A549 (cell line): ENCODE measurements around the gene PFDN2. TPM values are rescaled to one million over a fixed set of nuclear protein-coding genes. Genes with fewer than 3 reads are reported as not detected.

Experiments used
- ATAC-seq, 2 experiments: fragments of 200-7000 bp in 1 of 2; fragments of >200 bp in 1 of 2; cut with Nextera tagmentation in 1 of 2; cut with Tn5 transposase in 1 of 2; 3 replicates each; pipeline versions ENCODE4 v1.8.0 to v1.9.1; 2018 to 2020; ENCODE audit warnings: mild to moderate bottlenecking in 1 of 2, moderate library complexity in 1 of 2
- CTCF ChIA-PET: fragments of 300-600 bp; sonication (Branson Sonifier 250); formaldehyde crosslinking; extraction: SDS; loops from one replicate; lab custom pipeline; 2021; ENCODE audit warnings: antibody characterized with exemption, inconsistent platforms; lab: Yijun Ruan, JAX
- POLR2A ChIA-PET: fragments of 350-600 bp; formaldehyde crosslinking; extraction: SDS; loops from one replicate; lab custom pipeline; 2021; ENCODE audit warnings: antibody characterized with exemption, inconsistent platforms; lab: Yijun Ruan, JAX
- DNase-seq, 2 experiments: peaks; one replicate each; pipeline versions ENCODE4 v3.0.0 to v3.0.0-alpha.2; 2011 to 2016; ENCODE audit warnings: low read depth in 1 of 2, low spot score in 1 of 2
- FAIRE-seq: peaks from 2 replicates; lab custom pipeline; 2011; peaks lifted over from hg19 to GRCh38; lab: Jason Lieb, UNC
- H3K27ac ChIP-seq, 2 experiments: fragments of >200 bp; sonication (Bioruptor Twin); formaldehyde crosslinking; 3 replicates each; pipeline ENCODE4 v1.5.1; 2016 to 2017
- H3K4me1 ChIP-seq: fragments of >200 bp; sonication (Bioruptor Twin); formaldehyde crosslinking; 3 replicates; pipeline ENCODE4 v1.6.1; 2016
- H3K4me2 ChIP-seq: fragments of >200 bp; sonication (Bioruptor Twin); formaldehyde crosslinking; 3 replicates; pipeline ENCODE4 v1.6.1; 2016
- H3K4me3 ChIP-seq: fragments of >200 bp; sonication (Bioruptor Twin); formaldehyde crosslinking; 3 replicates; pipeline ENCODE4 v1.5.1; 2016
- H3K9me3 ChIP-seq: fragments of >200 bp; sonication (Bioruptor Twin); formaldehyde crosslinking; 3 replicates; pipeline ENCODE4 v1.6.1; 2016
- ESRRA ChIP-seq: fragments of 150-350 bp; IDR thresholded peaks from 2 replicates; pipeline ENCODE4 v1.6.1; 2014; ENCODE audit warnings: mild to moderate bottlenecking, low read length, borderline replicate concordance
- FOSL2 ChIP-seq, 2 experiments: fragments of 450-650 bp in 1 of 2; fragments of >200 bp in 1 of 2; sonication (Bioruptor Twin) in 1 of 2; formaldehyde crosslinking; IDR thresholded peaks; 2 replicates each; pipeline versions ENCODE4 v1.5.0 to v1.6.1; 2016 to 2020; ENCODE audit warnings: mild to moderate bottlenecking in 1 of 2, moderate library complexity in 1 of 2
- FOXS1 ChIP-seq: fragments of 250-450 bp; sonication (Bioruptor Pico); IDR thresholded peaks from 2 replicates; pipeline ENCODE4 v1.5.0; 2020; ENCODE audit warnings: mild to moderate bottlenecking, moderate library complexity
- GATA3 ChIP-seq: IDR thresholded peaks from 2 replicates; pipeline ENCODE4 v1.6.1; 2012; ENCODE audit warnings: borderline replicate concordance
- HOXB13 ChIP-seq: fragments of 250-450 bp; sonication (Bioruptor Pico); IDR thresholded peaks from 2 replicates; pipeline ENCODE4 v1.5.0; 2020; ENCODE audit warnings: low read depth, mild to moderate bottlenecking, moderate library complexity
- HOXB5 ChIP-seq: fragments of 250-450 bp; sonication (Bioruptor Pico); IDR thresholded peaks from 2 replicates; pipeline ENCODE4 v1.5.0; 2020; ENCODE audit warnings: mild to moderate bottlenecking, moderate library complexity
- JUN ChIP-seq, 2 experiments: fragments of >200 bp; sonication (Bioruptor Twin); formaldehyde crosslinking; IDR thresholded peaks; 2 replicates in 1 of 2; 3 replicates in 1 of 2; pipeline ENCODE4 v1.6.1; 2016 to 2017
- KDM5A ChIP-seq: fragments of 200-600 bp; sonication (generic); IDR thresholded peaks from 2 replicates; pipeline ENCODE4 v1.6.1; 2016; ENCODE audit warnings: antibody characterized with exemption, mild to moderate bottlenecking
- MAZ ChIP-seq: fragments of 150-350 bp; IDR thresholded peaks from 2 replicates; pipeline ENCODE4 v1.6.1; 2014; ENCODE audit warnings: antibody characterized with exemption, low read depth, low read length, borderline replicate concordance
- MYC ChIP-seq: IDR thresholded peaks from 2 replicates; pipeline ENCODE4 v1.6.1; 2012; ENCODE audit warnings: mild to moderate bottlenecking, inconsistent platforms, low read length, improper control_type of control experiment, borderline replicate concordance
- NPAS2 ChIP-seq: fragments of 250-450 bp; sonication (Bioruptor Pico); IDR thresholded peaks from 2 replicates; pipeline ENCODE4 v1.8.0; 2022; ENCODE audit warnings: mild to moderate bottlenecking, moderate library complexity, borderline replicate concordance
- PHF8 ChIP-seq: fragments of 200-600 bp; sonication (generic); IDR thresholded peaks from 2 replicates; pipeline ENCODE4 v1.6.1; 2016; ENCODE audit warnings: low read depth, mild to moderate bottlenecking, antibody characterized with exemption, moderate library complexity, borderline replicate concordance
- POLR2A ChIP-seq: IDR thresholded peaks from 2 replicates; pipeline ENCODE4 v1.6.1; 2012; ENCODE audit warnings: mild to moderate bottlenecking, low read length
- POLR2AphosphoS2 ChIP-seq: conservative IDR thresholded peaks from 2 replicates; pipeline ENCODE4 v1.6.1; 2012; ENCODE audit warnings: low read length, improper control_type of control experiment, inconsistent platforms
- RAD21 ChIP-seq, 2 experiments: fragments of >200 bp in 1 of 2; sonication (Bioruptor Twin) in 1 of 2; formaldehyde crosslinking in 1 of 2; IDR thresholded peaks in 1 of 2; conservative IDR thresholded peaks in 1 of 2; 2 replicates in 1 of 2; 3 replicates in 1 of 2; pipeline ENCODE4 v1.6.1; 2012 to 2018; ENCODE audit warnings: inconsistent platforms in 1 of 2
- ZNF302 ChIP-seq: fragments of 250-450 bp; sonication (Bioruptor Pico); IDR thresholded peaks from 2 replicates; pipeline ENCODE4 v1.9.0; 2021; ENCODE audit warnings: inconsistent platforms, mild to moderate bottlenecking, moderate library complexity
- WGBS: methylation state at CpG from one replicate; pipeline ENCODE4 v1.1.6; 2017; ENCODE audit errors: missing lambda C conversion rate; 5-methylcytosine and 5-hydroxymethylcytosine counted together
- polyA minus RNA-seq: library from RNA; depleted of rRNA, polyadenylated mRNA; stranded (reverse); fragments of >200 nt; gene quantifications from 2 replicates; pipeline ENCODE4 v1.2.3, GENCODE V29; 2011; rRNA and poly(A)+ RNA removed
- polyA plus RNA-seq, 4 experiments: library from polyadenylated mRNA; depleted of rRNA in 3 of 4; stranded (reverse); fragments of >200 nt; fragmentation: RNase III in 1 of 4; extraction: RNeasy Plus Mini Kit Qiagen cat#74134 plus additional on column Dnase treatment in 1 of 4; gene quantifications; 2 replicates in 3 of 4; 3 replicates in 1 of 4; pipeline ENCODE4 v1.2.3, GENCODE V29; 2011 to 2017
- TF ChIP-seq, protein P1 (sequence below): IDR thresholded peaks from 2 replicates; pipeline ENCODE4 v1.6.1; 2012; ENCODE audit warnings: low read depth, borderline replicate concordance
- TF ChIP-seq, protein P2 (sequence below): fragments of >200 bp; sonication (Bioruptor Twin); formaldehyde crosslinking; IDR thresholded peaks from 3 replicates; pipeline ENCODE4 v1.6.1; 2016
- TF ChIP-seq, protein P3 (sequence below): IDR thresholded peaks from 2 replicates; pipeline ENCODE4 v1.6.1; 2012
- TF ChIP-seq, protein P4 (sequence below): IDR thresholded peaks from 2 replicates; pipeline ENCODE4 v1.6.1; 2012
- TF ChIP-seq, protein P5 (sequence below): fragments of >200 bp; sonication (Bioruptor Twin); formaldehyde crosslinking; IDR thresholded peaks from 3 replicates; pipeline ENCODE4 v1.5.1; 2016

Gene PFDN2, protein sequence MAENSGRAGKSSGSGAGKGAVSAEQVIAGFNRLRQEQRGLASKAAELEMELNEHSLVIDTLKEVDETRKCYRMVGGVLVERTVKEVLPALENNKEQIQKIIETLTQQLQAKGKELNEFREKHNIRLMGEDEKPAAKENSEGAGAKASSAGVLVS
- polyA plus RNA-seq (2011; rRNA removed) (106 and 187 TPM in 2 replicates), polyA plus RNA-seq (2017; fragmentation: RNase III; extraction: RNeasy Plus Mini Kit Qiagen cat#74134 plus additional on column Dnase treatment) (179 to 203 TPM (median 187 TPM) in 3 replicates), polyA minus RNA-seq (14.6 and 21.9 TPM in 2 replicates)
- 142 and 276 TPM in 2 replicates for polyA plus RNA-seq (2012; cell fraction: cytosol; rRNA removed)
- polyA plus RNA-seq (2012; cell fraction: nucleus; rRNA removed), result 43.9 and 64.9 TPM in 2 replicates

DNA sequence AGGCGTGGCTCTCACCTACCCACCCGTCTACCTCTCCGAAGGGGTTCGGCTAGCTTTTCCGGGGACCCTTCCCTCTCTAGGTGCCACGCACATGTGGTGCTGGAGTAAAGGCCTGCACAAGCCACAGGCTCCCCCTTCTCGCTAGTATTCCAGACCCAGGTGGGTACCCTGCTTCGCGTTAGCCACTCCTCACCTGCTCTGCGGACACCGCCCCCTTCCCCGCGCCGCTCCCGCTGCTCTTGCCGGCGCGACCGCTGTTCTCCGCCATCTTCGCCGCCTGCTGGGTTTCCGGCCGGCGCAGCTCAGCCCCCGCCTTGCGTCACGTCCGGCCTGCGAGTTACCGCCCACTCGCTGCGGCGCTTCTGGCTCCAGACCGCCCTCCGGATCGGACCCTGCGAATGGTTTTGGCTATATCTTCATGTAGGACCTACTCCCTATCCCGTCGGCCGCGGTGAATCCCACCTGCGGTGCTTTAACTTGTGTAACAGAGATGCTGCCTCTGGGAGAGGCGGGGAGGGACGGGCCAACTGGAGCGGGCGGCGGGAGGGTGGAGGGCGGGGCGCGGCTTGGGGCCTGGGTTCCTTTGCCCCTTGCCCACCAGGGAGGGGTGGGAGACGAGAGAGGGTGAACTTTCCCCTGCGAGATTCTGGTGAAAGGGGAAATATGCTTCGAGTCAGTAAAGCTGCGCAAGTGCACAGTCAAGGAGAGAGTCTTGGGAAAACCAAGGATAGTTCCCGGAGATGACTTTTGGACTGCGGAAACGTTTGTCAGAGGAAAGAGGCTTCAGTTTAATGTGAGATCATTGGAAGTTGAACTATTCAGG lies at the start of gene PFDN2, which contains the start of gene NIT1:
PFDN2 (minus strand) TSS at position 279 of the 823 bp plus-strand sequence; CDS start at position 268, 11 bp downstream.
NIT1 (plus strand) TSS at position 347 of the 823 bp plus-strand sequence; CDS start at position 419, 72 bp downstream.
- Histone ChIP-seq H3K27ac (peak within 1 kb of the TSS; percentile 87 to 97), H3K4me1 (peaks cover 55% of the 10 kb centered on the region)
- TF ChIP-seq JUN (IDR thresholded peaks at IDR 0.05) (peak; percentile 71 to 90; a peak in 4 of 5 replicates), PHF8 (peak; percentile 88; the same call in 1 of the 2 replicates), FOSL2 (IDR thresholded peaks at IDR 0.05) (no peak), FOSL2 (CRISPR knock-in tag; IDR thresholded peaks at IDR 0.05) (no peak), MAZ (0 out of 2 replicates have a peak, but pooled peaks have one; percentile 18), GATA3 (0 out of 2 replicates have a peak, but pooled peaks have one; percentile 13), MYC (0 out of 2 replicates have a peak, but pooled peaks have one; percentile 14), POLR2AphosphoS2 (0 out of 2 replicates have a peak, but pooled peaks have one; percentile 78), HOXB5 (no peak), HOXB13 (CRISPR knock-in tag) (no peak), POLR2A (peak; percentile 93), KDM5A (peak; percentile 87), RAD21 (conservative IDR thresholded peaks at IDR 0.05 in 1 of 2, IDR thresholded peaks at IDR 0.05 in 1 of 2) (no peak)
- TF ChIP-seq, protein P1, sequence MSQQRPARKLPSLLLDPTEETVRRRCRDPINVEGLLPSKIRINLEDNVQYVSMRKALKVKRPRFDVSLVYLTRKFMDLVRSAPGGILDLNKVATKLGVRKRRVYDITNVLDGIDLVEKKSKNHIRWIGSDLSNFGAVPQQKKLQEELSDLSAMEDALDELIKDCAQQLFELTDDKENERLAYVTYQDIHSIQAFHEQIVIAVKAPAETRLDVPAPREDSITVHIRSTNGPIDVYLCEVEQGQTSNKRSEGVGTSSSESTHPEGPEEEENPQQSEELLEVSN, result 0 out of 2 replicates have a peak, but pooled peaks have one; percentile 31
- TF ChIP-seq, protein P2, sequence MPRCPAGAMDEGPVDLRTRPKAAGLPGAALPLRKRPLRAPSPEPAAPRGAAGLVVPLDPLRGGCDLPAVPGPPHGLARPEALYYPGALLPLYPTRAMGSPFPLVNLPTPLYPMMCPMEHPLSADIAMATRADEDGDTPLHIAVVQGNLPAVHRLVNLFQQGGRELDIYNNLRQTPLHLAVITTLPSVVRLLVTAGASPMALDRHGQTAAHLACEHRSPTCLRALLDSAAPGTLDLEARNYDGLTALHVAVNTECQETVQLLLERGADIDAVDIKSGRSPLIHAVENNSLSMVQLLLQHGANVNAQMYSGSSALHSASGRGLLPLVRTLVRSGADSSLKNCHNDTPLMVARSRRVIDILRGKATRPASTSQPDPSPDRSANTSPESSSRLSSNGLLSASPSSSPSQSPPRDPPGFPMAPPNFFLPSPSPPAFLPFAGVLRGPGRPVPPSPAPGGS, result 0 out of 3 replicates have a peak, but pooled peaks have one; percentile 55
- TF ChIP-seq, protein P3, sequence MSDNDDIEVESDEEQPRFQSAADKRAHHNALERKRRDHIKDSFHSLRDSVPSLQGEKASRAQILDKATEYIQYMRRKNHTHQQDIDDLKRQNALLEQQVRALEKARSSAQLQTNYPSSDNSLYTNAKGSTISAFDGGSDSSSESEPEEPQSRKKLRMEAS, result peak; percentile 81
- TF ChIP-seq, protein P4, sequence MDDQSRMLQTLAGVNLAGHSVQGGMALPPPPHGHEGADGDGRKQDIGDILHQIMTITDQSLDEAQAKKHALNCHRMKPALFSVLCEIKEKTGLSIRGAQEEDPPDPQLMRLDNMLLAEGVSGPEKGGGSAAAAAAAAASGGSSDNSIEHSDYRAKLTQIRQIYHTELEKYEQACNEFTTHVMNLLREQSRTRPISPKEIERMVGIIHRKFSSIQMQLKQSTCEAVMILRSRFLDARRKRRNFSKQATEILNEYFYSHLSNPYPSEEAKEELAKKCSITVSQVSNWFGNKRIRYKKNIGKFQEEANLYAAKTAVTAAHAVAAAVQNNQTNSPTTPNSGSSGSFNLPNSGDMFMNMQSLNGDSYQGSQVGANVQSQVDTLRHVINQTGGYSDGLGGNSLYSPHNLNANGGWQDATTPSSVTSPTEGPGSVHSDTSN, result no peak
- TF ChIP-seq, all 56 proteins: peak for 11
- 2% methylated on average over 42 of the region's 58 CpGs for WGBS
- Histone ChIP-seq H3K4me3 (peak within 1 kb of the TSS; percentile 83), H3K9me3 (no peaks in the 10 kb centered on the region), H3K4me2 (peak within 1 kb of the TSS; percentile 91)
- FAIRE-seq (no peak), DNase-seq (peak; percentile 85 to 88), ATAC-seq (peak; percentile 83 to 88)
- POLR2A ChIA-PET, result interaction anchor here (0.6 to 1.6 kb wide), 8 partner anchors 10 to 98 kb away, joined by 3 to 18 read pairs (median 4); partner anchors contain the start of genes DEDD, KLHDC9 and UFC1
- CTCF ChIA-PET, result interaction anchor here (0.6 to 6.1 kb wide), 6 partner anchors 12 to 127 kb away, joined by 3 to 40 read pairs (median 3); partner anchors contain the start of gene KLHDC9

DNA sequence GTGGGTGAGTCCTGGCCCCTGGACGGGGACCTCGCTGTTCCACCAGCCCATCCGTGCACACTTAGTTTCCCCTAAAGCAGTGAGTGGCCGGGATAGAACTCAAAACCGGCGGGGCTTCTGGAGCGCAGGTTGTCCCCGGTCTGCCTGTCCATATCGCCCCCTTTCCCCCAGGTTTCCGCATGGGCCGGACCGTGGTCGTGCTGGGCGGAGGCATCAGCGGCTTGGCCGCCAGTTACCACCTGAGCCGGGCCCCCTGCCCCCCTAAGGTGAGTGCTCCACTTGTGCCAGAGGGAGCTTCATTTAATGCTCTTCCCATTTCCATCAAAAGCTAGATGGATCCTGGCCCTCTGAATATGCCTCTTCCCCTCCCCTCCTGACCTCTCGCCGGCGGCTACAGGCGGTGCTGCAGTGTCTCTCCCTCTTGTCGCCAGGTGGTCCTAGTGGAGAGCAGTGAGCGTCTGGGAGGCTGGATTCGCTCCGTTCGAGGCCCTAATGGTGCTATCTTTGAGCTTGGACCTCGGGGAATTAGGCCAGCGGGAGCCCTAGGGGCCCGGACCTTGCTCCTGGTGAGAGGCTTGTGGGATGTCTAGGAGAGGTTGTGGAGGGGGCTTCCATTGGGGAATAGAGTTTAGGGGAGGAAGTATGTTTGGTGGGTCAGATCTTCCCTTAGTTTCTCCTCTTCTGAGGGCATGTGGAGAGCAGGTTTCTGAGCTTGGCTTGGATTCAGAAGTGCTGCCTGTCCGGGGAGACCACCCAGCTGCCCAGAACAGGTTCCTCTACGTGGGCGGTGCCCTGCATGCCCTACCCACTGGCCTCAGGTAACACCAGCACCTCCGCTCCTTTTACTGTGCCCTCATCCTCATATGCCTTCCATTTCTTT lies 49.1 kb upstream of the PFDN2 start:
- ATAC-seq (peak; percentile 18 to 43; a peak in 5 of 6 replicates), DNase-seq (no peak), FAIRE-seq (no peak)
- peaks cover 16% of the 10 kb centered on the region for H3K4me1 ChIP-seq
- 15% methylated on average over 27 of the region's 33 CpGs for WGBS
- H3K9me3 ChIP-seq, result no peaks in the 10 kb centered on the region
- H3K4me2 ChIP-seq, result peak overlapping the region; percentile 99
- peak overlapping the region; percentile 62 for H3K4me3 ChIP-seq
- peak overlapping the region; percentile 77 to 92 for H3K27ac ChIP-seq
- POLR2A ChIA-PET, result interaction anchor here (1.0 to 2.8 kb wide), 8 partner anchors 9 to 223 kb away, joined by 3 to 25 read pairs (median 6); partner anchors contain the start of genes B4GALT3, NDUFS2, UFC1 and USF1
- CTCF ChIA-PET, result interaction anchor here (0.7 to 5.5 kb wide), 17 partner anchors 9 to 974 kb away, joined by 3 to 59 read pairs (median 4); partner anchors contain the start of genes DEDD, KLHDC9 and UFC1
- TF ChIP-seq JUN (IDR thresholded peaks at IDR 0.05) (no peak), HOXB13 (CRISPR knock-in tag) (no peak), FOXS1 (CRISPR knock-in tag) (no peak), ZNF302 (no peak), NPAS2 (no peak), ESRRA (no peak), POLR2AphosphoS2 (no peak)
- TF ChIP-seq, protein P4, result no peak
- TF ChIP-seq, protein P5, sequence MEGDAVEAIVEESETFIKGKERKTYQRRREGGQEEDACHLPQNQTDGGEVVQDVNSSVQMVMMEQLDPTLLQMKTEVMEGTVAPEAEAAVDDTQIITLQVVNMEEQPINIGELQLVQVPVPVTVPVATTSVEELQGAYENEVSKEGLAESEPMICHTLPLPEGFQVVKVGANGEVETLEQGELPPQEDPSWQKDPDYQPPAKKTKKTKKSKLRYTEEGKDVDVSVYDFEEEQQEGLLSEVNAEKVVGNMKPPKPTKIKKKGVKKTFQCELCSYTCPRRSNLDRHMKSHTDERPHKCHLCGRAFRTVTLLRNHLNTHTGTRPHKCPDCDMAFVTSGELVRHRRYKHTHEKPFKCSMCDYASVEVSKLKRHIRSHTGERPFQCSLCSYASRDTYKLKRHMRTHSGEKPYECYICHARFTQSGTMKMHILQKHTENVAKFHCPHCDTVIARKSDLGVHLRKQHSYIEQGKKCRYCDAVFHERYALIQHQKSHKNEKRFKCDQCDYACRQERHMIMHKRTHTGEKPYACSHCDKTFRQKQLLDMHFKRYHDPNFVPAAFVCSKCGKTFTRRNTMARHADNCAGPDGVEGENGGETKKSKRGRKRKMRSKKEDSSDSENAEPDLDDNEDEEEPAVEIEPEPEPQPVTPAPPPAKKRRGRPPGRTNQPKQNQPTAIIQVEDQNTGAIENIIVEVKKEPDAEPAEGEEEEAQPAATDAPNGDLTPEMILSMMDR, result no peak
- TF ChIP-seq, protein P3, result no peak
